GM12878 (cell line): Measurements from ENCODE around the gene ANKDD1A.

Source experiments
- CTCF ChIP-seq, 3 experiments: IDR thresholded peaks in 2 of 3; conservative IDR thresholded peaks in 1 of 3; 2 replicates each; pipeline ENCODE4 v1.5.1; 2011; ENCODE audit warnings: low read depth in 3 of 3, low read length in 3 of 3, mild to moderate bottlenecking in 3 of 3, control low read depth in 2 of 3, moderate library complexity in 2 of 3, inconsistent platforms in 1 of 3, mixed read lengths in 1 of 3; ENCODE audit not compliant: control insufficient read depth in 2 of 3, insufficient read depth in 1 of 3; ENCODE audit errors: extremely low read depth in 1 of 3
- SMC3 ChIP-seq: IDR thresholded peaks from 2 replicates; pipeline ENCODE4 v1.6.1; 2011; ENCODE audit warnings: low read length, improper control_type of control experiment, borderline replicate concordance

DNA sequence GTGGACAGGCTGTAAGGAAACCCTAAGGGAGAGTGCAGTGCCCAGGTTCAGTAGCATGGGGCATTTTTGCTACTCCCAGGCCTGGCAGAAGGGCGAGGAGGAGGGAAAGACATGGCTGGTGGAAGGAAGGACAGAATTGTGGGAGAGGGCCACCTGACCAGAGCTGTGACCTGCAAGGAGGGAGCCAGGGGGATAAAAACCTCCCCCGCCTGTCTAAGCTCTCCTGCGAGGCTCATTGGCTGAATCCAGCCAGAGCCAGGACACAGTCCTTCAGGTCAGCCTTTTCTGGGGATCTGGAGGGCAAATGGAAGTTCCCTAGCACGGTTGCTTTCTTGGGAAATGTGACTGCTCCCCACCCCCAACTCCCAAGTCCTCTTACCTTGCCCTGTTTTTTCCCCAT, 13.3 kb upstream of the ANKDD1A start:
- no peak for TF ChIP-seq CTCF (IDR thresholded peaks at IDR 0.05 in 2 of 3, conservative IDR thresholded peaks at IDR 0.05 in 1 of 3; ENCODE audit: control insufficient read depth in 2 of 3, extremely low read depth in 1 of 3, insufficient read depth in 1 of 3, low read depth in 3 of 3, low read length in 3 of 3)
- no peak for TF ChIP-seq SMC3
